ENCODE measurements around the gene B3GLCT.
"Not testable (repeated sequence)": the region's sequence is repeated elsewhere in the genome, so short reads cannot be mapped to it uniquely, and the experiment has no call there.

Gene B3GLCT

DNA sequence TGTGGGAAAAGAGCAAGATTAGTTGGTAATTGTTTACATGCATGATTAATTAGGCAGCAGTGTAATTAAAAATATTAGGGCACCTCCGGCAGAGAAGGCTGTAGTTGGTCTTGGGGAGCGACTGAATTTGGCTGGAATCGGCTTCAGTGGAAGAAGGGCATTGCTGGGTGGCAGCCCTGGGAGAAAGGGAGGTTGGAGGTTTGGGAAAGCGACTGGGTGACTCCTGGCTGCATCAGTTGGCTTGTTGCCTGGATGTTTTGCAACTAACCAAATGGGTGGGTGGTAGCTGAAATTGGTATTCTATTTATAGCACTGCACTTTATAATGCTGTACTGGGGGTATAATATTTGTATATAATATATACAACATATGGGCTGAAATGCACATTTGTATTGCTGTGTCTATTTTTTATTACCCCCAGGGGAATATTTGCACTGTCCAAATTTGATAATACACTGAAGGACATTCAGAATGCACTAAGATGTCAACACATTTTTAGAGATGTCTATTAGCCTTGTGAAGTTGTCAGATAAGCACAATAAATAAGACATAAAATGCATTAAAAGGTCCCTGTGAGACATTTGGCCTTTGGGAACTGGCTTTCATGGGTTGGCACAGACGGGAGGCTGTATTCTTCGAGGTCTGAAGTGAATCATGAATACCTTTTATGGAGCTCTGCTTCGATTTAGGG is 1.7 kb downstream of the B3GLCT start:
- Histone ChIP-seq H3K4me3 (ENCODE audit: insufficient read depth, low read depth, low read length) (peak overlapping the region; percentile 61), H3K9me3 (ENCODE audit: control insufficient read depth, low read length) (no peaks in the 10 kb centered on the region)
- 81 to 86% methylated on average over 7 of the region's 7 CpGs for WGBS, 2 experiments

GRCh38 chr13:31204592-31204991 is 4.8 kb downstream of the B3GLCT start:
- H3K36me3 ChIP-seq (ENCODE audit: control insufficient read depth, insufficient read depth, low read length), result no peaks in the 10 kb centered on the region
- no peak overlapping the region for H3K4me3 ChIP-seq (ENCODE audit: insufficient read depth, low read depth, low read length)
- peaks cover 10% of the 10 kb centered on the region for H3K27me3 ChIP-seq (ENCODE audit: control insufficient read depth, insufficient read depth, low read length, poor library complexity, severe bottlenecking)
- WGBS, 2 experiments, result 92 to 97% methylated on average over 1 of the region's 1 CpG
- H3K4me1 ChIP-seq (ENCODE audit: control insufficient read depth, insufficient read depth, low read length), result peaks cover 12% of the 10 kb centered on the region
- no peak overlapping the region for H3K27ac ChIP-seq (ENCODE audit: insufficient read depth, low read depth, low read length, poor library complexity, severe bottlenecking)
- H3K9me3 ChIP-seq (ENCODE audit: control insufficient read depth, low read length), result no peaks in the 10 kb centered on the region

More for the DNA sequence above, 1.7 kb downstream of the B3GLCT start:
- Histone ChIP-seq H3K4me1 (ENCODE audit: control insufficient read depth, insufficient read depth, low read length) (no peaks in the 10 kb centered on the region), H3K27ac (ENCODE audit: insufficient read depth, low read depth, low read length, poor library complexity, severe bottlenecking) (no peak overlapping the region), H3K36me3 (ENCODE audit: control insufficient read depth, insufficient read depth, low read length) (no peaks in the 10 kb centered on the region), H3K27me3 (ENCODE audit: control insufficient read depth, insufficient read depth, low read length, poor library complexity, severe bottlenecking) (peaks cover 10% of the 10 kb centered on the region)

GRCh38 chr13:31207661-31208552 is 8.1 kb downstream of the B3GLCT start:
- Histone ChIP-seq H3K9me3 (ENCODE audit: control insufficient read depth, low read length) (no peaks in the 10 kb centered on the region), H3K27ac (ENCODE audit: insufficient read depth, low read depth, low read length, poor library complexity, severe bottlenecking) (no peak overlapping the region), H3K4me3 (ENCODE audit: insufficient read depth, low read depth, low read length) (no peak overlapping the region), H3K27me3 (ENCODE audit: control insufficient read depth, insufficient read depth, low read length, poor library complexity, severe bottlenecking) (no peaks in the 10 kb centered on the region), H3K36me3 (ENCODE audit: control insufficient read depth, insufficient read depth, low read length) (no peaks in the 10 kb centered on the region), H3K4me1 (ENCODE audit: control insufficient read depth, insufficient read depth, low read length) (peaks cover 23% of the 10 kb centered on the region)
- WGBS, 2 experiments, result 78 to 81% methylated on average over 13 to 15 of the region's 15 CpGs

DNA sequence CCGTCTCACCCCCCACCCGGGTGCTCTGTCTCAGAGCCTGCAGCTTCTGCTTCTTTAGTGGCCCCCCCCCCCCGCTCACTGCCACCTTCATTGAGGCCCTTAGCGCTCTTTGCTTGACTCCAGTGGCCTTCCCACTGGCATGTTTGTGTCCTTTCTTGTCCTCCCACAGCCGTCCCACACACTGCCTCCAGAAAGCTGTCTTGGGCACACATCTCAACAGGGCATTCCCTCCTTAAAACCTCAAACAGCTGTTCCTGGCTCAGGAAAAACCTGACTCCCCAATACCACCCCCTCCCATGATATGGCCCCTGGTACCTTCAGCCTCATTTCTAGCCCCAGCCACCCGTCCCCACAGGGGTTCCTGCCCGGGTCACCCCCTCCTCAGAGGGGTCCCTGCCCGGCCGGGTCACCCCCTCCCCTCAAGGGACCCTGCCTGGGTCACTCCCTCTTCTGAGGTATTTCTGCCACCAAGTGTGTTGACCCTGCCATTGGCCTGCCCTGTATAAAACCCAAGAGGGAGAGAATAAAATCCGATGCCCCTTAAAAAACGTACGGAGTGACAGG is 8.9 kb downstream of the B3GLCT start:
- Histone ChIP-seq H3K4me3 (ENCODE audit: insufficient read depth, low read depth, low read length) (no peak overlapping the region), H3K27ac (ENCODE audit: insufficient read depth, low read depth, low read length, poor library complexity, severe bottlenecking) (peak overlapping the region; percentile 41), H3K4me1 (ENCODE audit: control insufficient read depth, insufficient read depth, low read length) (peaks cover 23% of the 10 kb centered on the region), H3K27me3 (ENCODE audit: control insufficient read depth, insufficient read depth, low read length, poor library complexity, severe bottlenecking) (no peaks in the 10 kb centered on the region), H3K9me3 (ENCODE audit: control insufficient read depth, low read length) (no peaks in the 10 kb centered on the region), H3K36me3 (ENCODE audit: control insufficient read depth, insufficient read depth, low read length) (no peaks in the 10 kb centered on the region)
- 76 to 80% methylated on average over 11 of the region's 12 CpGs for WGBS, 2 experiments

GRCh38 chr13:31209172-31209840 is 9.5 kb downstream of the B3GLCT start:
- peak overlapping the region; percentile 41 for H3K27ac ChIP-seq (ENCODE audit: insufficient read depth, low read depth, low read length, poor library complexity, severe bottlenecking)
- H3K9me3 ChIP-seq (ENCODE audit: control insufficient read depth, low read length), result no peaks in the 10 kb centered on the region
- WGBS, 2 experiments, result 30 to 37% methylated on average over 8 of the region's 8 CpGs
- H3K36me3 ChIP-seq (ENCODE audit: control insufficient read depth, insufficient read depth, low read length), result no peaks in the 10 kb centered on the region
- peaks cover 23% of the 10 kb centered on the region for H3K4me1 ChIP-seq (ENCODE audit: control insufficient read depth, insufficient read depth, low read length)
- no peak overlapping the region for H3K4me3 ChIP-seq (ENCODE audit: insufficient read depth, low read depth, low read length)
- H3K27me3 ChIP-seq (ENCODE audit: control insufficient read depth, insufficient read depth, low read length, poor library complexity, severe bottlenecking), result no peaks in the 10 kb centered on the region

DNA sequence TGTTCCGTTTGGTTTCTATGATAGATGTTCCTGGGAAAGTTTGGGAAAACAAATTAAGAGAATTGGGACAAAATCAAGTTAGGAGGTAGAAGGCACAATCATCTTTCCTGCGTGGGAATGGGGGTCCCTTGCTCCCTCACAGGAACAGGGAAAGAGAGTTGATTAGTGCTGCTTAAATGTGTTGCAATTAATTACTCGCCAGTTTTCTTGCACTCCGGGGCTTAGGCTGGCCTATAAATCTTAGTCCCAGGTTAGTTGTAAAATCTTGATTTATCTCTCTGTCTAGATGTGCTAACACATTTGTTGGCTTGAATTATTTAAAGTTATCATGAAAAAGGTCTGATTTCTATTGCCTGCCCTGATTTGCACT is 10.1 kb downstream of the B3GLCT start:
- 85 to 88% methylated on average over 4 of the region's 4 CpGs for WGBS, 2 experiments
- H3K27me3 ChIP-seq (ENCODE audit: control insufficient read depth, insufficient read depth, low read length, poor library complexity, severe bottlenecking), result no peaks in the 10 kb centered on the region
- H3K36me3 ChIP-seq (ENCODE audit: control insufficient read depth, insufficient read depth, low read length), result no peaks in the 10 kb centered on the region
- no peaks in the 10 kb centered on the region for H3K9me3 ChIP-seq (ENCODE audit: control insufficient read depth, low read length)
- H3K4me1 ChIP-seq (ENCODE audit: control insufficient read depth, insufficient read depth, low read length), result peaks cover 23% of the 10 kb centered on the region
- H3K4me3 ChIP-seq (ENCODE audit: insufficient read depth, low read depth, low read length), result no peak overlapping the region
- peak overlapping the region; percentile 41 for H3K27ac ChIP-seq (ENCODE audit: insufficient read depth, low read depth, low read length, poor library complexity, severe bottlenecking)

- no peaks in the 10 kb centered on the region for H3K27me3 ChIP-seq (ENCODE audit: control insufficient read depth, insufficient read depth, low read length, poor library complexity, severe bottlenecking)
- H3K9me3 ChIP-seq (ENCODE audit: control insufficient read depth, low read length), result no peaks in the 10 kb centered on the region
- no peak overlapping the region for H3K27ac ChIP-seq (ENCODE audit: insufficient read depth, low read depth, low read length, poor library complexity, severe bottlenecking)
- no peaks in the 10 kb centered on the region for H3K36me3 ChIP-seq (ENCODE audit: control insufficient read depth, insufficient read depth, low read length)
- 42 to 48% methylated on average over 2 of the region's 2 CpGs for WGBS, 2 experiments
- no peak overlapping the region for H3K4me3 ChIP-seq (ENCODE audit: insufficient read depth, low read depth, low read length)
- peaks cover 14% of the 10 kb centered on the region for H3K4me1 ChIP-seq (ENCODE audit: control insufficient read depth, insufficient read depth, low read length)
Measured at GRCh38 chr13:31213651-31214289, 14.0 kb downstream of the B3GLCT start.

DNA sequence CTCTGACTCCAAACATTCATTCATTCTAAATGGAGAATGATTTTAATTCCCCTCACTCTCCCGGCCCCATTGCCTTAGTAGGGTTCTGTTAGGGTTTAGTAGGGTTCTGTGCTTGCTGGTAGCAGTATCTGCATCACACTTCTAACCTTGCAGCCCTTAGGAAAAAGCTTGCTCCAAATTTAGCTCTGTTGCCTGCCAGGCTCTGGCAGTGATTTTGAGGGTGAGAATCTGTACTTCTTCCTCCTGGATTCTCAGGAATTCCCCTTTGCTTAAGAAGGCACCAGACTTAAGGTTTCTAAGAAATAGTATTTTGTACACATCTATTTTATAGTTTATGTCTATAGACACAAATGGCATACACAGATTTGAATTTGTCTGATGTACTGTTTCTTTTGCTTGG is 14.7 kb downstream of the B3GLCT start:
- WGBS, 2 experiments, result 80% methylated on average over 1 of the region's 1 CpG; no CpG with 5 or more reads in 1 of the 2 experiments
- Histone ChIP-seq H3K27me3 (ENCODE audit: control insufficient read depth, insufficient read depth, low read length, poor library complexity, severe bottlenecking) (no peaks in the 10 kb centered on the region), H3K27ac (ENCODE audit: insufficient read depth, low read depth, low read length, poor library complexity, severe bottlenecking) (no peak overlapping the region), H3K4me1 (ENCODE audit: control insufficient read depth, insufficient read depth, low read length) (peaks cover 12% of the 10 kb centered on the region), H3K4me3 (ENCODE audit: insufficient read depth, low read depth, low read length) (no peak overlapping the region), H3K36me3 (ENCODE audit: control insufficient read depth, insufficient read depth, low read length) (no peaks in the 10 kb centered on the region), H3K9me3 (ENCODE audit: control insufficient read depth, low read length) (no peaks in the 10 kb centered on the region)

DNA sequence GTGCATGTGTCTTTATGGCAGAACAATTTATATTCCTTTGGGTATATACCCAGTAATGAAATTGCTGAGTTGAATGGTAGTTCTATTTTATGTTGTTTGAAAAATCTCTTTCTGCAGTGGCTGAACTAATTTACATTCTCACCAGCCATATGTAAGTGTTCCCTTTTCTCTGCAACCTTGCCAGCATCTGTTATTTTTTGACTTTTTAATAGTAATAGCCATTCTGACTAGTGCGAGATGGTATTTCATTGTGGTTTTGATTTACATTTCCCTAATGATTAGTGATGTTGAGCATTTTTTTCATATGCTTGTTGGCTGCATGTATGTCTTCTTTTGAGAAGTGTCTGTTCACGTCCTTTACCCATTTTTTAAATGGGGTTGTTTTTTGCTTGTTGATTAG is 17.1 kb downstream of the B3GLCT start:
- not testable (repeated sequence) for H3K36me3 ChIP-seq (ENCODE audit: control insufficient read depth, insufficient read depth, low read length); H3K9me3 ChIP-seq (ENCODE audit: control insufficient read depth, low read length); H3K4me1 ChIP-seq (ENCODE audit: control insufficient read depth, insufficient read depth, low read length); H3K27me3 ChIP-seq (ENCODE audit: control insufficient read depth, insufficient read depth, low read length, poor library complexity, severe bottlenecking); H3K27ac ChIP-seq (ENCODE audit: insufficient read depth, low read depth, low read length, poor library complexity, severe bottlenecking); H3K4me3 ChIP-seq (ENCODE audit: insufficient read depth, low read depth, low read length)
- 98 to 100% methylated on average over 2 of the region's 2 CpGs for WGBS, 2 experiments

Measured in ectodermal cell (in vitro differentiated cells).